Measurements from ENCODE around the gene TAP2. TPM values are rescaled to one million over a fixed set of nuclear protein-coding genes. Genes with fewer than 3 reads are reported as not detected.
"Not testable (repeated sequence)": the region's sequence is repeated elsewhere in the genome, so short reads cannot be mapped to it uniquely, and the experiment has no call there.

TAP2 gene
- total RNA-seq, 4 donors from 2014 or later: 12.3 to 48.2 (median 27.1) TPM

GRCh38 chr6:32883789-32884188, 45.2 kb upstream of the TAP2 start:
- in situ Hi-C loops (cut with MboI; ENCODE audit: low pct_ligation_motif_present in 1 of 4, low pct_unique_long_range_greater_than_20kb in 1 of 4, low sequenced_read_pairs in 3 of 4): loop anchor here in 3 of 4 donors (10.0 to 25.0 kb wide), 3 partner anchors 91 to 104 kb away; no protein-coding TSS in a partner anchor
- WGBS, 2 donors (ENCODE audit: low coverage in 1 of 2): 50 to 54% methylated on average over 1 to 5 of the region's 5 CpGs

GRCh38 chr6:32882879-32883250, 44.3 kb upstream of the TAP2 start:
- Histone ChIP-seq H3K9me3 (no peaks in the 10 kb centered on the region), H3K4me1 (peaks cover 4 to 20% (median 8%) of the 10 kb centered on the region in 4 donors), H3K27ac (no peak overlapping the region), H3K27me3 (no peaks in the 10 kb centered on the region), H3K36me3 (no peaks in the 10 kb centered on the region), H3K4me3 (no peak overlapping the region)
- TF ChIP-seq POLR2AphosphoS5 (IDR thresholded peaks at IDR 0.05) (no peak), CTCF (IDR thresholded peaks at IDR 0.05) (no peak), EP300 (IDR thresholded peaks at IDR 0.05; ENCODE audit: low read depth) (no peak), POLR2A (IDR thresholded peaks at IDR 0.05) (no peak)
- no peak for DNase-seq
- intact Hi-C loops (cut with DNase I; ENCODE audit: low total_unique reads): no loop called here
- 29% methylated on average over 1 of the region's 1 CpG; no CpG with 5 or more reads in 1 of the 2 donors for WGBS, 2 donors (ENCODE audit: low coverage in 1 of 2)
- in situ Hi-C loops (cut with MboI; ENCODE audit: low pct_ligation_motif_present in 1 of 4, low pct_unique_long_range_greater_than_20kb in 1 of 4, low sequenced_read_pairs in 3 of 4): loop anchor here in 3 of 4 donors (10.0 to 25.0 kb wide), 3 partner anchors 92 to 104 kb away; no protein-coding TSS in a partner anchor

More at GRCh38 chr6:32883789-32884188, 45.2 kb upstream of the TAP2 start:
- no peak overlapping the region for H3K4me3 ChIP-seq
- H3K9me3 ChIP-seq: no peaks in the 10 kb centered on the region
- intact Hi-C loops (cut with DNase I; ENCODE audit: low total_unique reads): no loop called here
- no peaks in the 10 kb centered on the region for H3K36me3 ChIP-seq
- TF ChIP-seq POLR2AphosphoS5 (IDR thresholded peaks at IDR 0.05) (no peak), EP300 (IDR thresholded peaks at IDR 0.05; ENCODE audit: low read depth) (no peak), CTCF (IDR thresholded peaks at IDR 0.05) (no peak), POLR2A (IDR thresholded peaks at IDR 0.05) (no peak)
- no peaks in the 10 kb centered on the region for H3K27me3 ChIP-seq
- no peak overlapping the region for H3K27ac ChIP-seq
- H3K4me1 ChIP-seq: peaks cover 4 to 20% (median 8%) of the 10 kb centered on the region in 4 donors
- no peak for DNase-seq

DNA sequence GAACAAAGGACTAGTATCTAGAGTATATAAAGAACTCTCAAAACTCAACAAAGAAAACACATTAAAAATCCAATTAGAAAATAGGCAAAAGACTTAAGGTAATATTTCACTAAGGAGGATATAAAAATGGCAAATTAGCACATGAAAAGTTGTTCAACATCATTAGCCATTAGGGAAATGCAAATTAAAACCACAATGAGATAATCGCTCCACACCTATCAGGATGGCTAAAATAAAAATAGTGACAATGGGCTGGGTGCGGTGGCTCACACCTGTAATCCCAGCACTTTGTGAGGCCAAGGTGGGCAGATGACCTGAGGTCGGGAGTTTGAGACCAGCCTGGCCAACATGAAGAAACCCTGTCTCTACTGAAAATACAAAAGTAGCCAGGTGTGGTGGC, 42.4 kb upstream of the TAP2 start:
- DNase-seq; intact Hi-C loops (cut with DNase I; ENCODE audit: low total_unique reads); H3K4me1 ChIP-seq; H3K9me3 ChIP-seq; H3K36me3 ChIP-seq; H3K4me3 ChIP-seq; H3K27me3 ChIP-seq; H3K27ac ChIP-seq: not testable (repeated sequence)
- 68 to 83% methylated on average over 2 to 3 of the region's 3 CpGs for WGBS, 2 donors (ENCODE audit: low coverage in 1 of 2)
- in situ Hi-C loops (cut with MboI; ENCODE audit: low pct_ligation_motif_present in 1 of 4, low pct_unique_long_range_greater_than_20kb in 1 of 4, low sequenced_read_pairs in 3 of 4): loop anchor here in 3 of 4 donors (10.0 to 25.0 kb wide), 3 partner anchors 94 to 106 kb away; no protein-coding TSS in a partner anchor

GRCh38 chr6:32879691-32880090, 41.2 kb upstream of the TAP2 start:
- Histone ChIP-seq H3K27me3 (peaks cover 14% of the 10 kb centered on the region), H3K4me3 (no peak overlapping the region), H3K27ac (no peak overlapping the region), H3K4me1 (no peaks in the 10 kb centered on the region), H3K9me3 (no peaks in the 10 kb centered on the region), H3K36me3 (no peaks in the 10 kb centered on the region)
- in situ Hi-C loops (cut with MboI; ENCODE audit: low pct_ligation_motif_present in 1 of 4, low pct_unique_long_range_greater_than_20kb in 1 of 4, low sequenced_read_pairs in 3 of 4) (loop anchor here in 3 of 4 donors (10.0 to 25.0 kb wide), 3 partner anchors 95 to 108 kb away; no protein-coding TSS in a partner anchor), intact Hi-C loops (cut with DNase I; ENCODE audit: low total_unique reads) (no loop called here)
- DNase-seq: no peak
- 73 to 76% methylated on average over 11 to 34 of the region's 35 CpGs for WGBS, 2 donors (ENCODE audit: low coverage in 1 of 2)
- TF ChIP-seq POLR2A (IDR thresholded peaks at IDR 0.05) (no peak), EP300 (IDR thresholded peaks at IDR 0.05; ENCODE audit: low read depth) (no peak), CTCF (IDR thresholded peaks at IDR 0.05) (no peak), POLR2AphosphoS5 (IDR thresholded peaks at IDR 0.05) (no peak)

- H3K9me3 ChIP-seq: no peaks in the 10 kb centered on the region
- intact Hi-C loops (cut with DNase I; ENCODE audit: low total_unique reads): no loop called here
- in situ Hi-C loops (cut with MboI; ENCODE audit: low pct_ligation_motif_present in 1 of 4, low pct_unique_long_range_greater_than_20kb in 1 of 4, low sequenced_read_pairs in 3 of 4): loop anchor here in 1 of 4 donors (25.0 kb wide), 1 partner anchor 111 kb away; no protein-coding TSS in a partner anchor
- no peak overlapping the region for H3K27ac ChIP-seq
- H3K27me3 ChIP-seq: peaks cover 26% of the 10 kb centered on the region
- H3K4me3 ChIP-seq: no peak overlapping the region
- 83 to 88% methylated on average over 2 of the region's 2 CpGs for WGBS, 2 donors (ENCODE audit: low coverage in 1 of 2)
- H3K36me3 ChIP-seq: no peaks in the 10 kb centered on the region
- no peaks in the 10 kb centered on the region for H3K4me1 ChIP-seq
- TF ChIP-seq EP300 (IDR thresholded peaks at IDR 0.05; ENCODE audit: low read depth) (no peak), POLR2A (IDR thresholded peaks at IDR 0.05) (no peak), POLR2AphosphoS5 (IDR thresholded peaks at IDR 0.05) (no peak), CTCF (IDR thresholded peaks at IDR 0.05) (no peak)
- DNase-seq: no peak
Measured at GRCh38 chr6:32876603-32877002, 38.1 kb upstream of the TAP2 start.

GRCh38 chr6:32873947-32874346, 35.4 kb upstream of the TAP2 start:
- H3K4me1 ChIP-seq; H3K4me3 ChIP-seq; H3K9me3 ChIP-seq; DNase-seq; H3K36me3 ChIP-seq; intact Hi-C loops (cut with DNase I; ENCODE audit: low total_unique reads); H3K27ac ChIP-seq: not testable (repeated sequence)
- peaks cover 36% of the 10 kb centered on the region for H3K27me3 ChIP-seq
- 38 to 62% methylated on average over 1 of the region's 1 CpG for WGBS, 2 donors (ENCODE audit: low coverage in 1 of 2)
- in situ Hi-C loops (cut with MboI; ENCODE audit: low pct_ligation_motif_present in 1 of 4, low pct_unique_long_range_greater_than_20kb in 1 of 4, low sequenced_read_pairs in 3 of 4): loop anchor here in 1 of 4 donors (5.0 kb wide), 1 partner anchor 42 kb away; no protein-coding TSS in a partner anchor
